Loucy (cell line): Measurements from ENCODE around the gene APOC3.

ENCODE experiments used
- H2AFZ ChIP-seq: fragments of 200-600 bp; sonication (generic); 2 replicates; pipeline ENCODE4 v1.6.0; 2016; ENCODE audit warnings: antibody characterized with exemption, mild to moderate bottlenecking, low read length, moderate library complexity
- H3F3A ChIP-seq: fragments of 200-600 bp; 2 replicates; pipeline ENCODE4 v1.6.0; 2016; ENCODE audit warnings: antibody characterized with exemption, low read depth, mild to moderate bottlenecking
- H3K27me3 ChIP-seq: fragments of 200-600 bp; sonication (generic); 2 replicates; pipeline ENCODE4 v1.6.1; 2014; ENCODE audit warnings: low read length, mild to moderate bottlenecking; ENCODE audit not compliant: insufficient read depth, poor library complexity, severe bottlenecking
- H3K36me3 ChIP-seq: fragments of 200-600 bp; sonication (generic); 2 replicates; pipeline ENCODE4 v1.6.1; 2016; ENCODE audit warnings: low read length; ENCODE audit not compliant: insufficient read depth
- H3K4me1 ChIP-seq: fragments of 200-600 bp; sonication (generic); 2 replicates; pipeline ENCODE4 v1.5.1; 2014; ENCODE audit warnings: low read length, mild to moderate bottlenecking; ENCODE audit not compliant: insufficient read depth, poor library complexity, severe bottlenecking
- H3K4me2 ChIP-seq: fragments of 200-600 bp; sonication (generic); 2 replicates; pipeline ENCODE4 v1.6.0; 2014; ENCODE audit warnings: antibody characterized with exemption, low read length, low read depth, mild to moderate bottlenecking; ENCODE audit not compliant: poor library complexity, severe bottlenecking
- H3K4me3 ChIP-seq: fragments of 200-600 bp; sonication (generic); 2 replicates; pipeline ENCODE4 v1.5.1; 2014; ENCODE audit warnings: low read length, mild to moderate bottlenecking, mixed read lengths; ENCODE audit not compliant: poor library complexity, severe bottlenecking
- H3K79me2 ChIP-seq: fragments of 200-600 bp; sonication (generic); 2 replicates; pipeline ENCODE4 v1.6.1; 2014; ENCODE audit warnings: low read length; ENCODE audit not compliant: insufficient read depth
- H3K9ac ChIP-seq: fragments of 200-600 bp; sonication (generic); 2 replicates; pipeline ENCODE4 v1.6.0; 2014; ENCODE audit warnings: mild to moderate bottlenecking, low read depth, low read length, moderate library complexity; ENCODE audit not compliant: poor library complexity, severe bottlenecking
- H3K9me2 ChIP-seq: fragments of 200-600 bp; sonication (generic); replicated peaks from 2 replicates; pipeline ENCODE4 v1.6.1; 2016; ENCODE audit warnings: low read depth, low read length, mixed read lengths
- H3K9me3 ChIP-seq: fragments of 200-600 bp; sonication (generic); 2 replicates; pipeline ENCODE4 v1.6.1; 2014; ENCODE audit warnings: mild to moderate bottlenecking, antibody characterized with exemption, low read length, low read depth; ENCODE audit not compliant: insufficient read depth
- H4K20me1 ChIP-seq: fragments of 200-600 bp; sonication (generic); 2 replicates; pipeline ENCODE4 v1.6.0; 2014; ENCODE audit warnings: antibody characterized with exemption, low read length, mild to moderate bottlenecking; ENCODE audit not compliant: insufficient read depth, poor library complexity, severe bottlenecking
- CTCF ChIP-seq: fragments of 200-600 bp; sonication (generic); conservative IDR thresholded peaks from 2 replicates; pipeline ENCODE4 v1.5.1; 2014; ENCODE audit warnings: mild to moderate bottlenecking, antibody characterized with exemption, low read length
- EZH2phosphoT487 ChIP-seq: fragments of 200-600 bp; IDR thresholded peaks from 2 replicates; pipeline ENCODE4 v1.6.1; 2018; ENCODE audit warnings: antibody characterized with exemption, mild to moderate bottlenecking, moderate library complexity, borderline replicate concordance

The APOC3 gene

GRCh38 chr11:116823031-116823843 lies 6.5 kb upstream of the APOC3 start, which contains the start of gene APOA4:
Gene APOA4, minus strand, starts transcription at chr11:116823304. Its CDS starts 113 bp downstream, at chr11:116823191.
- H3K4me1 ChIP-seq: no peaks in the 10 kb centered on the region
- TF ChIP-seq EZH2phosphoT487: no peak
- TF ChIP-seq CTCF: no peak

GRCh38 chr11:116825434-116825833 lies 4.3 kb upstream of the APOC3 start:
- no peaks in the 10 kb centered on the region for H3K36me3 ChIP-seq
- TF ChIP-seq EZH2phosphoT487 (no peak), CTCF (no peak)
- no peaks in the 10 kb centered on the region for H3K79me2 ChIP-seq
- no peak overlapping the region for H3K4me2 ChIP-seq
- H3K9me2 ChIP-seq: no peaks in the 10 kb centered on the region
- no peaks in the 10 kb centered on the region for H3K4me1 ChIP-seq
- H3K9me3 ChIP-seq: no peaks in the 10 kb centered on the region
- H3K9ac ChIP-seq: no peak overlapping the region
- H3F3A ChIP-seq: no peaks in the 10 kb centered on the region
- H3K27me3 ChIP-seq: no peaks in the 10 kb centered on the region
- H3K4me3 ChIP-seq: no peak overlapping the region
- no peak overlapping the region; the same call in 1 of the 2 replicates for H2AFZ ChIP-seq
- no peaks in the 10 kb centered on the region for H4K20me1 ChIP-seq

More at GRCh38 chr11:116823031-116823843, 6.5 kb upstream of the APOC3 start, which contains the start of gene APOA4:
- Histone ChIP-seq H3K79me2 (no peaks in the 10 kb centered on the region), H3K9me2 (no peaks in the 10 kb centered on the region), H2AFZ (no peak within 1 kb of the TSS), H3K9ac (no peak within 1 kb of the TSS), H3K4me2 (no peak within 1 kb of the TSS), H3F3A (no peaks in the 10 kb centered on the region), H3K9me3 (no peaks in the 10 kb centered on the region), H3K4me3 (no peak within 1 kb of the TSS), H4K20me1 (no peaks in the 10 kb centered on the region), H3K27me3 (no peaks in the 10 kb centered on the region), H3K36me3 (no peaks in the 10 kb centered on the region)

- H3K79me2 ChIP-seq: no peaks in the 10 kb centered on the region
- no peaks in the 10 kb centered on the region for H3K9me3 ChIP-seq
- H3K9me2 ChIP-seq: no peaks in the 10 kb centered on the region
- no peak overlapping the region for H3K4me2 ChIP-seq
- H3K4me1 ChIP-seq: no peaks in the 10 kb centered on the region
- no peak overlapping the region for H3K9ac ChIP-seq
- no peak for TF ChIP-seq CTCF
- no peak for TF ChIP-seq EZH2phosphoT487
- no peaks in the 10 kb centered on the region for H4K20me1 ChIP-seq
- H3K27me3 ChIP-seq: no peaks in the 10 kb centered on the region
- H3K36me3 ChIP-seq: no peaks in the 10 kb centered on the region
- H3F3A ChIP-seq: no peaks in the 10 kb centered on the region
- H2AFZ ChIP-seq: no peak overlapping the region; the same call in 1 of the 2 replicates
- no peak overlapping the region for H3K4me3 ChIP-seq
Measured at GRCh38 chr11:116825854-116826750, 3.6 kb upstream of the APOC3 start.
